Gastrocnemius medialis (tissue), 4 donors: ENCODE results near the gene RACGAP1.

Source experiments
- CTCF ChIP-seq, 5 experiments: fragments of 450-650 bp in 3 of 5; fragments of 200-600 bp in 2 of 5; sonication (generic) in 2 of 5; IDR thresholded peaks in 4 of 5; conservative IDR thresholded peaks in 1 of 5; 1 replicate in 4 of 5; 2 replicates in 1 of 5; pipeline ENCODE4 v1.5.1; 2016 to 2019; ENCODE audit warnings: antibody characterized with exemption in 5 of 5, mild to moderate bottlenecking in 3 of 5, moderate library complexity in 3 of 5
- POLR2A ChIP-seq, 2 donors: fragments of 450-650 bp; IDR thresholded peaks; one replicate each; pipeline ENCODE4 v1.6.1; 2017; ENCODE audit warnings: antibody characterized with exemption in 2 of 2, mild to moderate bottlenecking in 2 of 2, moderate library complexity in 2 of 2

GRCh38 chr12:50041962-50042361 is 16.7 kb upstream of the RACGAP1 start:
- TF ChIP-seq CTCF (IDR thresholded peaks at IDR 0.05 in 4 of 5, conservative IDR thresholded peaks at IDR 0.05 in 1 of 5) (no peak), POLR2A (IDR thresholded peaks at IDR 0.05) (no peak)
